Measurements from ENCODE around the gene SPPL3. TPM values are rescaled to one million over a fixed set of nuclear protein-coding genes. Genes with fewer than 3 reads are reported as not detected.

SPPL3 gene
- total RNA-seq, 1 donor from 2014 or later, result 44.1 TPM

DNA sequence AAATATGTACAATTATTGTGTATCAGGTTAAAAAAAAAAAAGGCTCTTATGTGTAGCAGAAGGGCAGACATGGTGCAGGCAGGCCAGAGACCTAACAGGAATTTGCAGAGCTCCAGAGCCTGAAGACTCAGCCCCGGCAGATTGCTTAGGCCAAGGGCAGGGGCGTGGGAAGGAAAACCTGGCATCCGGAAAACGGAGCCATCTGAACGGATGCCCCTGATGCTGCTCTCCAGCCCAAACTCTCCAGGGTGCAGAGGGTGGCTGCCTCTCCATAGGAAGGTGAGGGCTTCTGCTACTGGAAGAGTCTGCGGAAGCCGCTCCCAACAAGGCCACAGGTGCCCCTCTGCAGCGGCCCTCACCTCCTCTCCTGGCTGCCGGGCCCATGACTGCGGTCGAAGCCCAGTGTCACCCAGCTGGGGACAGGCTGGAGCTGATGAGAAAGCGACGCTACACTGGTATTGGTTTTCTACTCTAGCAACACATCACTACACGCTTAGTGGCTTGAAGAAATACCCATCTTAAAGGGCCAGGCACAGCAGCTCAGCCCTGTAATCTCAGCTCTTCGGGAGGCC lies 159.2 kb downstream of the SPPL3 start:
- Histone ChIP-seq H3K27me3 (no peaks in the 10 kb centered on the region), H3K4me1 (no peaks in the 10 kb centered on the region), H3K4me3 (no peak overlapping the region), H3K36me3 (no peaks in the 10 kb centered on the region), H3K9me3 (no peaks in the 10 kb centered on the region), H3K27ac (no peak overlapping the region)
- intact Hi-C loops (cut with DNase I), result no loop called here
- no peak for DNase-seq
- ATAC-seq, result no peak
- TF ChIP-seq, protein P1, sequence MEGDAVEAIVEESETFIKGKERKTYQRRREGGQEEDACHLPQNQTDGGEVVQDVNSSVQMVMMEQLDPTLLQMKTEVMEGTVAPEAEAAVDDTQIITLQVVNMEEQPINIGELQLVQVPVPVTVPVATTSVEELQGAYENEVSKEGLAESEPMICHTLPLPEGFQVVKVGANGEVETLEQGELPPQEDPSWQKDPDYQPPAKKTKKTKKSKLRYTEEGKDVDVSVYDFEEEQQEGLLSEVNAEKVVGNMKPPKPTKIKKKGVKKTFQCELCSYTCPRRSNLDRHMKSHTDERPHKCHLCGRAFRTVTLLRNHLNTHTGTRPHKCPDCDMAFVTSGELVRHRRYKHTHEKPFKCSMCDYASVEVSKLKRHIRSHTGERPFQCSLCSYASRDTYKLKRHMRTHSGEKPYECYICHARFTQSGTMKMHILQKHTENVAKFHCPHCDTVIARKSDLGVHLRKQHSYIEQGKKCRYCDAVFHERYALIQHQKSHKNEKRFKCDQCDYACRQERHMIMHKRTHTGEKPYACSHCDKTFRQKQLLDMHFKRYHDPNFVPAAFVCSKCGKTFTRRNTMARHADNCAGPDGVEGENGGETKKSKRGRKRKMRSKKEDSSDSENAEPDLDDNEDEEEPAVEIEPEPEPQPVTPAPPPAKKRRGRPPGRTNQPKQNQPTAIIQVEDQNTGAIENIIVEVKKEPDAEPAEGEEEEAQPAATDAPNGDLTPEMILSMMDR (IDR thresholded peaks at IDR 0.05), result no peak

DNA sequence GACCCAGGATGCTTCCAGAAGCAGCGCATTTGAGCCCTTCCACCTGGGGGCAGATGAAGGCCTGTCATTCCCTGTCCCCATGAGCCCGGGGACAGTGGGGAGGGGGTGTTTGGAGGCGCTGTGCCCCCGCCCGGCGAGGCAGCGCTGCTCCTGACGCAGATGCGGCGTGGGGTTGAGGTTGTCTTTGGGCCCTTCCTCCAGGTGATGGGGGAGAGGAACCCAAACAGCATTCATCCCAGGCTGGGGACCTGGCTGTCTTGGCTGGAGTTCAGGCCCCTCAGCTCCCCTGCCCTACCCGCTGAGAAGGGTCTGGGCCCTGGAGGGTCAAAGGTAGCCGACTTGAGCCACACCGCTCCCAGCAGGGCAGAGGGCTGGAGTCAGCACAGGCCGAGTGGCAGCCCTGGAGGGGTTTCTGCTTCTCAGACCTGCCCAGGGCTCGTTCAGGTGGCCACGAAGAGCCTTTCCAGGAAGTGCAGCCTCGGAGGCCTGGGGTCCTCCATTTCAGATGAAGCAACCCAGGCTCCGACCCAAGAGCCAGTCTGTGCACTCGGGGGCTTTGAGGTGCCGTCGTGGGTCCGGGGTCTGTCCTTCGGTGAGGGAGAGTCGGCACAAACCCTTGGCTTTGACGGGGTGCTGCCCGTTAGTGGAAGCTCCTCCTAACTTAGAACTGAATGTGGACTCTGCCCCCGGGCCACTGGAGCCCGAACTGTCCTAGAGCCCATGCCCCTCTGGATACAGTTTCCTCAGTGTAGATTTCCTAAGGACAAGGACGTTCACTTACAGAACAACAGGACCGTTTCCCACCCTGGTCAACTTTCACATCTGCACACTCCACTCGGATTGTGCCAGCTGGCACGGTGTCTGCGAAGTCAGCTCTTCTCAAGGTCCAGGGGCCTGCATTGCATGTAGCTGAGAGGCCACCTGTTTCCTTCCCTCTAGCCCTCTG lies 162.4 kb downstream of the SPPL3 start:
- DNase-seq (no peak), ATAC-seq (no peak)
- intact Hi-C loops (cut with DNase I), result no loop called here
- Histone ChIP-seq H3K27me3 (no peaks in the 10 kb centered on the region), H3K27ac (no peak overlapping the region), H3K9me3 (no peaks in the 10 kb centered on the region), H3K36me3 (peaks cover 9% of the 10 kb centered on the region), H3K4me3 (no peak overlapping the region), H3K4me1 (no peaks in the 10 kb centered on the region)
- TF ChIP-seq, protein P1 (IDR thresholded peaks at IDR 0.05), result no peak

DNA sequence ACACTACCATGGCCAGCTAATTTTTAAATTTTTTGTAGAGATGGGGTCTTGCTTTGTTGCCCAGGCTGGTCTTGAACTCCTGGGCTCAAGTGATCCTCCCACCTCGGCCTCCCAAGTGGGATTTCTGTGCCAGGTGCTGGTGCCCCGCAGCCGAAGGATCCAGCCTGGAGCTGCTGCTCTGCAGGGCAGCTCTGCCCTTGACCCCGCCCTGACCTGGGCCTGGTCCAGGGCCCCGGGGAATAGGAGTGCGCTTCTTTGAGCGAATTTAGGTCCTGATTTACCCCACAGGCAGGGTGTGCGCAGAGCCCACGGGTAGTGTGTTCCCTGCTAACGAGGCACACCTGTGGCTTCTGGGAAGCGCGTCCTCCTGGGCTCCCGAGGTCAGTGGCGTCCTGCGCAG lies 163.3 kb downstream of the SPPL3 start:
- Histone ChIP-seq H3K27ac (no peak overlapping the region), H3K36me3 (peaks cover 9% of the 10 kb centered on the region), H3K4me1 (no peaks in the 10 kb centered on the region), H3K4me3 (no peak overlapping the region), H3K27me3 (no peaks in the 10 kb centered on the region), H3K9me3 (no peaks in the 10 kb centered on the region)
- DNase-seq (no peak), ATAC-seq (no peak)
- TF ChIP-seq, protein P1 (IDR thresholded peaks at IDR 0.05), result no peak
- intact Hi-C loops (cut with DNase I), result no loop called here

DNA sequence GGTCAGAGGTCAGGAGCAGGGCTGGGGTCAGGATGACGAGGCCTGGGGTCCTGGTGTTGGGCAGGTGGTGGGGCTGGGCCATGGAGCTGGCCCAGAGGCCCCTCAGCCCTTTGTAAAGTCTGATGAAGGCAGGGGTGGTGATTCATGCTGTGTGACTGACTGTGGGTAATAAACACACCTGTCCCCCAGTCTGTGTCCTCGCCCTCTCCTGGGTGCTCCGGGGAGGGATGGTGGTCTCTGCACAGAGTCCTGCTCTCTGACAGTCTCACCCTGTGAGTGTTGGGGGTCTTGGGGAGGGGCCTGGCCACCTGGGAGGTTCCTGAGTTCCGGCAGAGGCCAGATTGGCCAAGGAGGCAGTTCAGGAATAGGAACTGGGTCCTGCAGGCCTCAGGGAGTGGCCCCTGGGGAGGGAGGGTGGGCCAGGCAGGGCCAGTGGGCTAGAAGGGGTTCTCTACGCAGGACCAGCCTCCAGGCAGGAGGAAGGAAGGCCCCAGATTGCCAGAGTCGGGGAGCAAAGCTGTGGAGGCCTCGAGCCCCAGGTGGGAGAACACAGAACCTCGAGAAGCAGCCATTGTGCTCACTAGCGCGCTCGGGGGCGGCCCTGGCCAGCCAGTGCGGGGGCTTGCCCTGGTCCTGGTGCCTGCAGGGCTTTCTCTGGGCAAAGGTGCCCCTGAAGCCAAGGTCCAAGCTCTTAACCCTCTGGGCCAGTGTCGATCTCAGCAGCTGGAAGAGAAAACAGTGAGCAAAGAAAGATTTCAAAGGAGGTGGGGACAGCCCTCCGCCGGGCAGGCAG lies 164.1 kb downstream of the SPPL3 start:
- H3K4me1 ChIP-seq, result no peaks in the 10 kb centered on the region
- no peaks in the 10 kb centered on the region for H3K27me3 ChIP-seq
- no peak for DNase-seq
- no peaks in the 10 kb centered on the region for H3K9me3 ChIP-seq
- no peak overlapping the region for H3K27ac ChIP-seq
- H3K4me3 ChIP-seq, result no peak overlapping the region
- H3K36me3 ChIP-seq, result peaks cover 9% of the 10 kb centered on the region
- no peak for ATAC-seq
- TF ChIP-seq, protein P1 (IDR thresholded peaks at IDR 0.05), result no peak
- intact Hi-C loops (cut with DNase I), result no loop called here

DNA sequence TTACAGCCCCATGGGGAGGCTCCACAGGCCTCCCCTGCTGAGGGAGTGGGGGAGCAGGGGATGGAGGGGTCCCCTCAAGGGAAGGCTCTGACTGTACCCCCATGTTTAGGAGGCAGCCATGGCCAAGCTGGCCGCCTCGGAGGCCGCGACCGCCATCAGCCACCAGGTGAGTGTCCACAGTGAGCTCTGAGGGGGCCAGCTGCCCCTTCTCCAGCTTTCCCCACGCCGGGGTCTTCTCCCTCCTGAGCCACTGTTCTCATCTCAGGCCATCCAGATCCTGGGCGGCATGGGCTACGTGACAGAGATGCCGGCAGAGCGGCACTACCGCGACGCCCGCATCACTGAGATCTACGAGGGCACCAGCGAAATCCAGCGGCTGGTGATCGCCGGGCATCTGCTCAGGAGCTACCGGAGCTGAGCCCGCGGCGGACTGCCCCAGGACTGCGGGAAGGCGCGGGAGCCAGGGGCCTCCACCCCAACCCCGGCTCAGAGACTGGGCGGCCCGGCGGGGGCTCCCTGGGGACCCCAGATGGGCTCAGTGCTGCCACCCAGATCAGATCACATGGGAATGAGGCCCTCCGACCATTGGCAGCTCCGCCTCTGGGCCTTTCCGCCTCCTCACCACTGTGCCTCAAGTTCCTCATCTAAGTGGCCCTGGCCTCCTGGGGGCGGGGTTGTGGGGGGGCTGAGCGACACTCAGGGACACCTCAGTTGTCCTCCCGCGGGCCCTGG lies 165.0 kb downstream of the SPPL3 start:
- H3K4me3 ChIP-seq, result no peak overlapping the region
- no peaks in the 10 kb centered on the region for H3K27me3 ChIP-seq
- H3K4me1 ChIP-seq, result no peaks in the 10 kb centered on the region
- peaks cover 9% of the 10 kb centered on the region for H3K36me3 ChIP-seq
- TF ChIP-seq, protein P1 (IDR thresholded peaks at IDR 0.05), result no peak
- intact Hi-C loops (cut with DNase I), result no loop called here
- H3K9me3 ChIP-seq, result no peaks in the 10 kb centered on the region
- peak; percentile 5 for ATAC-seq
- H3K27ac ChIP-seq, result no peak overlapping the region
- DNase-seq, result no peak
